Panc1 (cell line): ENCODE results near the gene ALK. TPM values are rescaled to one million over a fixed set of nuclear protein-coding genes. Genes with fewer than 3 reads are reported as not detected.

Experiments
- ATAC-seq: fragments of 200-7000 bp; cut with Tn5 transposase; 2 replicates; pipeline ENCODE4 v1.9.1; 2020; ENCODE audit warnings: mild to moderate bottlenecking, moderate library complexity
- BruUV-seq: library from RNA; stranded (reverse); fragments of 400-500 nt; replicated peaks from 2 replicates; lab custom pipeline; 2021; lab: Mats Ljungman, UMichigan
- CTCF ChIA-PET: fragments of 300-600 bp; sonication (Branson Sonifier 250); formaldehyde crosslinking; loops from one replicate; lab custom pipeline; 2022; ENCODE audit warnings: antibody characterized with exemption; lab: Charles Lee
- POLR2A ChIA-PET: fragments of 300-600 bp; sonication (Branson Sonifier 250); formaldehyde crosslinking; loops from one replicate; lab custom pipeline; 2022; ENCODE audit warnings: antibody characterized with exemption; lab: Charles Lee
- DNase-seq: peaks from one replicate; pipeline ENCODE4 v3.0.0-alpha.2; 2010; ENCODE audit warnings: low read depth, low spot score
- H3K27ac ChIP-seq: 2 replicates; pipeline ENCODE4 v1.5.1; 2011; ENCODE audit warnings: mild to moderate bottlenecking, low read length, inconsistent platforms
- H3K27me3 ChIP-seq: fragments of 200-500 bp; sonication (Bioruptor generic); 2 replicates; pipeline ENCODE4 v1.6.0; 2014; ENCODE audit warnings: low read length, inconsistent platforms; ENCODE audit not compliant: control insufficient read depth, insufficient read depth
- H3K36me3 ChIP-seq: fragments of 200-500 bp; sonication (Bioruptor generic); 2 replicates; pipeline ENCODE4 v1.5.1; 2014; ENCODE audit warnings: inconsistent platforms, mild to moderate bottlenecking, low read length, moderate library complexity; ENCODE audit not compliant: control insufficient read depth, insufficient read depth
- H3K4me1 ChIP-seq: 2 replicates; pipeline ENCODE4 v1.5.1; 2011; ENCODE audit warnings: inconsistent platforms, mild to moderate bottlenecking, low read length, moderate library complexity; ENCODE audit not compliant: control insufficient read depth, insufficient read depth
- H3K4me3 ChIP-seq, 2 experiments: 2 replicates each; pipeline ENCODE4 v1.5.1; 2011 to 2012; ENCODE audit warnings: low read depth in 2 of 2, low read length in 2 of 2, mild to moderate bottlenecking in 2 of 2, inconsistent platforms in 1 of 2, moderate library complexity in 1 of 2
- H3K9me3 ChIP-seq: fragments of 200-500 bp; sonication (Bioruptor generic); 2 replicates; pipeline ENCODE4 v1.5.1; 2014; ENCODE audit warnings: low read depth, mild to moderate bottlenecking, inconsistent platforms, low read length, moderate library complexity; ENCODE audit not compliant: control insufficient read depth, insufficient read depth
- POLR2AphosphoS5 ChIP-seq: IDR thresholded peaks from 2 replicates; pipeline ENCODE4 v1.6.1; 2012; ENCODE audit warnings: mild to moderate bottlenecking, low read depth, low read length, moderate library complexity
- SIN3A ChIP-seq: IDR thresholded peaks from 2 replicates; pipeline ENCODE4 v1.6.1; 2012; ENCODE audit warnings: low read depth, mild to moderate bottlenecking, low read length, moderate library complexity, borderline replicate concordance; ENCODE audit not compliant: insufficient read depth
- TCF7L2 ChIP-seq: IDR thresholded peaks from 2 replicates; pipeline ENCODE4 v1.6.1; 2011; ENCODE audit warnings: mild to moderate bottlenecking, low read depth, low read length, inconsistent platforms
- in situ Hi-C: cut with HindIII; loops from 2 replicates; pipeline ENCODE4 v1.10.0; 2016; ENCODE audit warnings: low sequenced_read_pairs, low pct_unique_long_range_greater_than_20kb
- intact Hi-C: fragments of 100-400 bp; cut with micrococcal nuclease; formaldehyde crosslinking; loops from one replicate; pipeline ENCODE4 v1.10.0; 2022; ENCODE audit not compliant: unreplicated experiment
- total RNA-seq: library from RNA; stranded (reverse); gene quantifications from one replicate; pipeline ENCODE4 v1.2.1, GENCODE V29; 2021; ENCODE audit not compliant: unreplicated experiment
- TF ChIP-seq, protein P1 (sequence below), 2 experiments: IDR thresholded peaks; 2 replicates each; pipeline ENCODE4 v1.6.1; 2011 to 2012; ENCODE audit warnings: low read depth in 2 of 2, control low read depth in 1 of 2, low read length in 1 of 2, mild to moderate bottlenecking in 1 of 2, moderate library complexity in 1 of 2; ENCODE audit not compliant: insufficient read depth in 1 of 2
- TF ChIP-seq, protein P2 (sequence below): fragments of 450-650 bp; IDR thresholded peaks from 2 replicates; pipeline ENCODE4 v1.5.1; 2017; ENCODE audit warnings: mild to moderate bottlenecking

ALK gene
- total RNA-seq, 1 experiment from 2014 or later: not detected

DNA sequence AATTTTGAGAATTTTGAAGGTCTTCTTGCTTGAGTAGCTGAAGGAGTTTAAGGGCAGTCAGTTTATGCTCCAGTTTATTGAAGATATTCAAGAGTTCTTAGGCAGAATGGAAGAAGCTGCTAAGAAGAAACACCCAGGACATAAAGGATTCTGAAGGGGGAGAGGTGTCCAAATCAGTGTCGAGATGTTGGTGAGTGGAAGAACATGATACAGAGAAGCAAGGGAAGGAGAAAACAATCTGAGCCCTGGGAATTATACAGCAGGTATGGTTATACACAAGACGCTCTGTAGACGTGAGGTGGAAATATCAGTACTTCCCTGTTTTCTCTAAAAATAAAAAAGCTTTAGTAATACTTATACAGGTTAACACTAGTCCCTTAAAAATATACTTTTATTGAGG, 746.0 kb downstream of the ALK start:
- H3K36me3 ChIP-seq: peaks cover 5% of the 10 kb centered on the region
- no peaks in the 10 kb centered on the region for H3K27me3 ChIP-seq
- no peaks in the 10 kb centered on the region for H3K9me3 ChIP-seq
- CTCF ChIA-PET: no interaction called here
- in situ Hi-C loops (no loop called here), intact Hi-C loops (no loop called here)
- POLR2A ChIA-PET: no interaction called here
- no peaks in the 10 kb centered on the region for H3K4me1 ChIP-seq
- TF ChIP-seq TCF7L2 (no peak), POLR2AphosphoS5 (no peak), SIN3A (no peak)
- TF ChIP-seq, protein P1, sequence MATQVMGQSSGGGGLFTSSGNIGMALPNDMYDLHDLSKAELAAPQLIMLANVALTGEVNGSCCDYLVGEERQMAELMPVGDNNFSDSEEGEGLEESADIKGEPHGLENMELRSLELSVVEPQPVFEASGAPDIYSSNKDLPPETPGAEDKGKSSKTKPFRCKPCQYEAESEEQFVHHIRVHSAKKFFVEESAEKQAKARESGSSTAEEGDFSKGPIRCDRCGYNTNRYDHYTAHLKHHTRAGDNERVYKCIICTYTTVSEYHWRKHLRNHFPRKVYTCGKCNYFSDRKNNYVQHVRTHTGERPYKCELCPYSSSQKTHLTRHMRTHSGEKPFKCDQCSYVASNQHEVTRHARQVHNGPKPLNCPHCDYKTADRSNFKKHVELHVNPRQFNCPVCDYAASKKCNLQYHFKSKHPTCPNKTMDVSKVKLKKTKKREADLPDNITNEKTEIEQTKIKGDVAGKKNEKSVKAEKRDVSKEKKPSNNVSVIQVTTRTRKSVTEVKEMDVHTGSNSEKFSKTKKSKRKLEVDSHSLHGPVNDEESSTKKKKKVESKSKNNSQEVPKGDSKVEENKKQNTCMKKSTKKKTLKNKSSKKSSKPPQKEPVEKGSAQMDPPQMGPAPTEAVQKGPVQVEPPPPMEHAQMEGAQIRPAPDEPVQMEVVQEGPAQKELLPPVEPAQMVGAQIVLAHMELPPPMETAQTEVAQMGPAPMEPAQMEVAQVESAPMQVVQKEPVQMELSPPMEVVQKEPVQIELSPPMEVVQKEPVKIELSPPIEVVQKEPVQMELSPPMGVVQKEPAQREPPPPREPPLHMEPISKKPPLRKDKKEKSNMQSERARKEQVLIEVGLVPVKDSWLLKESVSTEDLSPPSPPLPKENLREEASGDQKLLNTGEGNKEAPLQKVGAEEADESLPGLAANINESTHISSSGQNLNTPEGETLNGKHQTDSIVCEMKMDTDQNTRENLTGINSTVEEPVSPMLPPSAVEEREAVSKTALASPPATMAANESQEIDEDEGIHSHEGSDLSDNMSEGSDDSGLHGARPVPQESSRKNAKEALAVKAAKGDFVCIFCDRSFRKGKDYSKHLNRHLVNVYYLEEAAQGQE (IDR thresholded peaks at IDR 0.05; ENCODE audit: insufficient read depth in 1 of 2, low read depth in 2 of 2, low read length in 1 of 2): no peak
- TF ChIP-seq, protein P2, sequence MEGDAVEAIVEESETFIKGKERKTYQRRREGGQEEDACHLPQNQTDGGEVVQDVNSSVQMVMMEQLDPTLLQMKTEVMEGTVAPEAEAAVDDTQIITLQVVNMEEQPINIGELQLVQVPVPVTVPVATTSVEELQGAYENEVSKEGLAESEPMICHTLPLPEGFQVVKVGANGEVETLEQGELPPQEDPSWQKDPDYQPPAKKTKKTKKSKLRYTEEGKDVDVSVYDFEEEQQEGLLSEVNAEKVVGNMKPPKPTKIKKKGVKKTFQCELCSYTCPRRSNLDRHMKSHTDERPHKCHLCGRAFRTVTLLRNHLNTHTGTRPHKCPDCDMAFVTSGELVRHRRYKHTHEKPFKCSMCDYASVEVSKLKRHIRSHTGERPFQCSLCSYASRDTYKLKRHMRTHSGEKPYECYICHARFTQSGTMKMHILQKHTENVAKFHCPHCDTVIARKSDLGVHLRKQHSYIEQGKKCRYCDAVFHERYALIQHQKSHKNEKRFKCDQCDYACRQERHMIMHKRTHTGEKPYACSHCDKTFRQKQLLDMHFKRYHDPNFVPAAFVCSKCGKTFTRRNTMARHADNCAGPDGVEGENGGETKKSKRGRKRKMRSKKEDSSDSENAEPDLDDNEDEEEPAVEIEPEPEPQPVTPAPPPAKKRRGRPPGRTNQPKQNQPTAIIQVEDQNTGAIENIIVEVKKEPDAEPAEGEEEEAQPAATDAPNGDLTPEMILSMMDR: no peak
- H3K27ac ChIP-seq: no peak overlapping the region
- no peak for DNase-seq
- ATAC-seq: no peak
- BruUV-seq: no TSS peak
- no peak overlapping the region for H3K4me3 ChIP-seq

DNA sequence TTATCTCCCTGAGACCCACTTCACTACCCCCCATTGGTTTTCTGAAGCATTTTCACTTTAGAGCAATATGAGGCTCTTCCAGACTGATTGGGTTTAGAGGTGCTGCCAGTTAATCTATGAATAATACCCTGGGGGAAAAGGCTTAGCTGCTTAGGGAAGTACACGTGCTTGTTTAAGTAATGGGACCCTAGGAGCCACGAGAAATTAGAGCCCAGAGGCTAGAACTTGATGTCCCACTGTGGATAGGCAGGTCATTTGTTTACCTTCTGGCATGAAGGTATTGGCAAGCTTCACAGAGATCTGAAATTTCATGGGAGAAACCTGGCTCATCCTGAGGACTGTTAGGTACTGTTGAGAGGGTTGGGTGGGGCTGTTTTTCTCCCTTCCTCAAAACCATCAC, 746.4 kb downstream of the ALK start:
- ATAC-seq (no peak), DNase-seq (no peak)
- TF ChIP-seq SIN3A (no peak), POLR2AphosphoS5 (no peak), TCF7L2 (no peak)
- TF ChIP-seq, protein P1 (IDR thresholded peaks at IDR 0.05; ENCODE audit: insufficient read depth in 1 of 2, low read depth in 2 of 2, low read length in 1 of 2): no peak
- TF ChIP-seq, protein P2: no peak
- H3K4me1 ChIP-seq: no peaks in the 10 kb centered on the region
- in situ Hi-C loops: no loop called here
- no peaks in the 10 kb centered on the region for H3K27me3 ChIP-seq
- H3K27ac ChIP-seq: no peak overlapping the region
- POLR2A ChIA-PET: no interaction called here
- CTCF ChIA-PET: no interaction called here
- peaks cover 5% of the 10 kb centered on the region for H3K36me3 ChIP-seq
- H3K9me3 ChIP-seq: no peaks in the 10 kb centered on the region
- no peak overlapping the region for H3K4me3 ChIP-seq
- intact Hi-C loops: no loop called here
- BruUV-seq: no TSS peak
